Activated T-cell treated with anti-CD3 and anti-CD28 coated beads, Interleukin-2, amount 50 U/mL, for 72 hours (primary cell): ENCODE results near the gene PEAK1. TPM values are rescaled to one million over a fixed set of nuclear protein-coding genes. Genes with fewer than 3 reads are reported as not detected.

Experiments used
- ATAC-seq, 2 donors: fragments of 150-1000 bp; cut with Tn5 transposase; replicated peaks in 1 of 2; 2 replicates each; pipeline ENCODE4 v1.10.0; 2021; ENCODE audit warnings: moderate library complexity in 2 of 2, mild to moderate bottlenecking in 1 of 2
- DNase-seq, 2 donors: peaks; one replicate each; pipeline ENCODE4 v3.0.0; 2021 to 2022; ENCODE audit warnings: mixed read lengths in 1 of 2
- H3K27ac Mint-ChIP-seq: one replicate; pipeline ENCODE4 v1.8.0; 2022; ENCODE audit warnings: mild to moderate bottlenecking, moderate library complexity, mixed read lengths
- H3K27me3 Mint-ChIP-seq: one replicate; pipeline ENCODE4 v1.8.0; 2022; ENCODE audit warnings: low read depth, mixed read lengths
- H3K36me3 Mint-ChIP-seq, 2 donors: one replicate each; pipeline ENCODE4 v1.8.0; 2022; ENCODE audit warnings: mixed read lengths in 2 of 2, mild to moderate bottlenecking in 1 of 2; ENCODE audit not compliant: insufficient read depth in 2 of 2
- H3K4me1 Mint-ChIP-seq: one replicate; pipeline ENCODE4 v1.8.0; 2022; ENCODE audit warnings: low read depth, mixed read lengths
- H3K4me3 Mint-ChIP-seq, 2 donors: one replicate each; pipeline ENCODE4 v1.8.0; 2022; ENCODE audit warnings: mild to moderate bottlenecking in 2 of 2, mixed read lengths in 2 of 2, moderate library complexity in 2 of 2
- H3K9me3 Mint-ChIP-seq, 2 donors: one replicate each; pipeline ENCODE4 v1.8.0; 2022; ENCODE audit warnings: mixed read lengths in 2 of 2
- total RNA-seq, 2 donors: library from RNA; stranded (reverse); gene quantifications; one replicate each; pipeline ENCODE4 v1.2.3, GENCODE V29; 2022

The PEAK1 gene
- total RNA-seq, 2 donors from 2014 or later, result 33.6 to 45.7 TPM

DNA sequence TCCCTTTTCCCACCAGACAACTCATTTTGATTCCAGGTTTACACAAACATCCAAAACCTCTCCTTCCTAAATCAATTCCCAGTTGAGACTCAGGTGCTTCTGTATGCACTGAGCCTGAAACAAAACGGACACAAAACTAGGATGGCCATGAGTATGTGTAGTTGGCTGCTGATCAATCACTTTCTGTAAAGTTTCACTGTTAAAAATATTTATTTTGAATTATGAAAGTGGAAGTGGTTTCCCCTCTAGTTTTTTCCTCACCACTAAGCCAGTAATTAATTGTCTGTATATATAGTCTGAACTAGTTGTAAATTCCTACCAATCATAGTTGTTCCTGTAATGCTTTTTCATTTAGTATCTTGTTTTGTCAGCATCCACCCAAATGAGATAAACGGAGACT lies 297.3 kb downstream of the PEAK1 start:
- no peaks in the 10 kb centered on the region for H3K27me3 Mint-ChIP-seq
- H3K4me1 Mint-ChIP-seq, result no peaks in the 10 kb centered on the region
- no peak for ATAC-seq
- no peak overlapping the region for H3K4me3 Mint-ChIP-seq
- H3K27ac Mint-ChIP-seq, result no peak overlapping the region
- peaks cover 0 to 2% of the 10 kb centered on the region in 2 donors for H3K9me3 Mint-ChIP-seq
- H3K36me3 Mint-ChIP-seq, result no peaks in the 10 kb centered on the region
- no peak for DNase-seq

DNA sequence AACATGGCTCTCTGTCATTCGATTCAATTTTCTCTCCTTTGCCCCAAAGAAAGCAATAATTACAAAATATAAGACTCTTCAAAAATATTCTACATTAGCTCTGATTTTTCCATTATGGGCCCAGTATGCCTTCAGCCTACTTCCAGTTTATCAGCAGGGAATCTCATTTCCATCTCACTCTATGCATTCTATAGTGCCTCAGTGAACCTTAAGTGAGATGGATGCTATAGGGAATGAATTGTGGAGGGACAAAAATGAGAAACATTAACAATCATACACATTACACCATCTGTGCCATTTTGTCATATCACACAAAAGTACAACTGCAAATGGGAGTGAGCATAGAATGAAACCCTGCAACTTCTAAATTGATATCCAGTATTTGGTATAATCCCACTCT lies 298.3 kb downstream of the PEAK1 start:
- DNase-seq (no peak), ATAC-seq (no peak)
- no peaks in the 10 kb centered on the region for H3K36me3 Mint-ChIP-seq
- no peaks in the 10 kb centered on the region for H3K27me3 Mint-ChIP-seq
- no peak overlapping the region for H3K4me3 Mint-ChIP-seq
- no peaks in the 10 kb centered on the region for H3K4me1 Mint-ChIP-seq
- peaks cover 0 to 2% of the 10 kb centered on the region in 2 donors for H3K9me3 Mint-ChIP-seq
- H3K27ac Mint-ChIP-seq, result no peak overlapping the region

DNA sequence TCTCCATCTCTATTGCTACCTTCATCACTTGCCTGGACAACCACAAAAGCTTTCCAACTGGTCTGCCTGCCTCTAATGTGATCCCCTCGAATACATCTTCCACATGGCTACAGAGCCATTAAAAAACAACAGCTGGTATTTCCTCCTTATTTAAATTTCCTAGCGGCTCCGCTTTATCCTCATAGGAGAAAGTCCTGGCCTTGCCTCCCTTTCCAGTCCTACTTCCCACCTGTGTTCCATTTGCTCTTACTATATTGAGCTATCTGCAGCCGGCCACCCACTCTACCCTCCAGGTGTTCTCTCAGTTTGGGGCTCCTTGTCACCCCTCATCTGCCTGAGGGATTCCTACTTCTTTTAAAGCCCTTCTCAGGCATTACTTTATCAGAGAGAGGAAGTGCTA lies 299.3 kb downstream of the PEAK1 start:
- H3K27ac Mint-ChIP-seq, result no peak overlapping the region
- no peaks in the 10 kb centered on the region for H3K4me1 Mint-ChIP-seq
- H3K4me3 Mint-ChIP-seq, result no peak overlapping the region
- ATAC-seq (no peak), DNase-seq (no peak)
- no peaks in the 10 kb centered on the region for H3K36me3 Mint-ChIP-seq
- H3K9me3 Mint-ChIP-seq, result peaks cover 0 to 2% of the 10 kb centered on the region in 2 donors
- no peaks in the 10 kb centered on the region for H3K27me3 Mint-ChIP-seq

- H3K27ac Mint-ChIP-seq, result no peak overlapping the region
- H3K4me3 Mint-ChIP-seq, result no peak overlapping the region
Measured at GRCh38 chr15:77119446-77119845, 300.5 kb downstream of the PEAK1 start.

DNA sequence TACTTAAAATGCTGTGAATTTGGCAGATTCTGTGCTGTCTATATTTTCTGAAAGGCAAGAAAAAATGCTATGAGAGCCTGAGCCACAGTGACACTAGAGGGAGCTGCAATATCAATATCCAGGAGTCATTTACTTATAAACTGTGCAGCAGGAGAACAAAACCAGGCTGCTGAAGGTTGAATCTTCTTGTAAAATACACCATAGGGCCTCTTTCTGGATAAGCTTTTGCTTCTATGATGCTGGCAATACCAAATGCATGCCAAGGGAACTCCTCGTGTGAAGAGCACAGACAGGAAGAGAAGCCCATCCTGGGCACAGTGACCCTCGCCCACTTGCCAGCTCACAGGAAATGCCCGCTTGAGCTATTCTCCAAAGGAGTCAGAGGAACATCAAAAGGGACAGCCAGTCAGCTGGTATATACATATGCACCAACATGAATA lies 301.0 kb downstream of the PEAK1 start:
- H3K4me3 Mint-ChIP-seq, result no peak overlapping the region
- H3K9me3 Mint-ChIP-seq, result no peaks in the 10 kb centered on the region
- ATAC-seq (peak; percentile 54 to 55), DNase-seq (peak; percentile 9 to 24)
- H3K27ac Mint-ChIP-seq, result no peak overlapping the region
- H3K27me3 Mint-ChIP-seq, result no peaks in the 10 kb centered on the region
- H3K36me3 Mint-ChIP-seq, result no peaks in the 10 kb centered on the region
- H3K4me1 Mint-ChIP-seq, result no peaks in the 10 kb centered on the region

More at GRCh38 chr15:77119446-77119845, 300.5 kb downstream of the PEAK1 start:
- ATAC-seq (no peak), DNase-seq (no peak)
- Mint-ChIP-seq H3K4me1 (no peaks in the 10 kb centered on the region), H3K36me3 (no peaks in the 10 kb centered on the region), H3K9me3 (no peaks in the 10 kb centered on the region), H3K27me3 (no peaks in the 10 kb centered on the region)

- Mint-ChIP-seq H3K9me3 (no peaks in the 10 kb centered on the region), H3K27me3 (no peaks in the 10 kb centered on the region), H3K4me1 (no peaks in the 10 kb centered on the region), H3K4me3 (no peak overlapping the region), H3K27ac (no peak overlapping the region), H3K36me3 (peaks cover 0 to 2% of the 10 kb centered on the region in 2 donors)
- ATAC-seq (no peak), DNase-seq (no peak)
Measured at GRCh38 chr15:77115179-77115578, 304.7 kb downstream of the PEAK1 start.

- no peaks in the 10 kb centered on the region for H3K9me3 Mint-ChIP-seq
- no peak overlapping the region for H3K4me3 Mint-ChIP-seq
- H3K4me1 Mint-ChIP-seq, result no peaks in the 10 kb centered on the region
- H3K27me3 Mint-ChIP-seq, result no peaks in the 10 kb centered on the region
- no peak for DNase-seq
- no peak for ATAC-seq
- peaks cover 0 to 2% of the 10 kb centered on the region in 2 donors for H3K36me3 Mint-ChIP-seq
- H3K27ac Mint-ChIP-seq, result no peak overlapping the region
Measured at GRCh38 chr15:77112838-77113504, 306.9 kb downstream of the PEAK1 start.

GRCh38 chr15:77111789-77112188 lies 308.1 kb downstream of the PEAK1 start:
- Mint-ChIP-seq H3K36me3 (peaks cover 0 to 2% of the 10 kb centered on the region in 2 donors), H3K4me3 (no peak overlapping the region), H3K4me1 (no peaks in the 10 kb centered on the region), H3K9me3 (no peaks in the 10 kb centered on the region), H3K27ac (no peak overlapping the region), H3K27me3 (no peaks in the 10 kb centered on the region)
- DNase-seq (no peak), ATAC-seq (no peak)

DNA sequence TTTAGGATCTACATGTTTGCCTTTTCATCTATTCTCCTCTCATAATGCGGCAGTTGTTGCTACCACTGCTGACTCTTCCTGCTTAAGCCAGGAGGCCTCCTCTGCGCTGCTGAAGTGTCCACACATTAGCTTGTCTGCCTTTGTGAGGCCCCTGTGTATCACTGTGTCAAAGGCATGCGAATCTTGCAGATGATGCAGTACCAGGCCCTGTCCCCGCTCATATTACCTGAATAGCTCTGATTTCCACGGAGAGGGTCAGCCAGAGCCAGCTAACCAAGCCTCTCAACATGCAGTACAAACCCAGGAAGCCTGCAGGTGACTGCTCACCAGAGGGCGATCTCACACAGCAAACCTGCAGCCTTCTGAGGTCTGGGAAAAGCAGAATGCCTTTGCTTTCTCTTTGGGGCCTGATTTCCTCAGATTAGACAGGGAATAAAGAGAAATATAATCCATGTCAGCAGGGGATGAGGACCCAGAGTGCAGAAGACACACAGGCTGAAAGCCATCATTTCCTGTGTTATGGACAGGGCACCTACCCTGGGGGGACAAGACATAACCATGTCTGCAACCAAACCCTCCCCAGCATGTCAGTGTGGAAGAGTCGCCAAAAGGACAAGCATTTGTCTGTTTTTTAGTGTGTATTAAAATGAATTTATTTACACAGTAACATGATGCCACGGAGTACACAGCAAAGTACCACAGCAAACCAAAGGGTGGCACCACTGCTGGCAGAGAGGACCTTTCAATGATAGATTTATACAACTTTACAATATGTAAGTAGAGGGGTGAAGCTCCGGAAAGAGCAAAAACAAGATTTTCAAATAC lies 312.2 kb downstream of the PEAK1 start:
- Mint-ChIP-seq H3K27me3 (no peaks in the 10 kb centered on the region), H3K36me3 (no peaks in the 10 kb centered on the region), H3K9me3 (no peaks in the 10 kb centered on the region), H3K4me1 (no peaks in the 10 kb centered on the region), H3K27ac (no peak overlapping the region), H3K4me3 (no peak overlapping the region)
- ATAC-seq (peak in 1 of 2 donors; percentile 39), DNase-seq (peak; percentile 27 to 31)

DNA sequence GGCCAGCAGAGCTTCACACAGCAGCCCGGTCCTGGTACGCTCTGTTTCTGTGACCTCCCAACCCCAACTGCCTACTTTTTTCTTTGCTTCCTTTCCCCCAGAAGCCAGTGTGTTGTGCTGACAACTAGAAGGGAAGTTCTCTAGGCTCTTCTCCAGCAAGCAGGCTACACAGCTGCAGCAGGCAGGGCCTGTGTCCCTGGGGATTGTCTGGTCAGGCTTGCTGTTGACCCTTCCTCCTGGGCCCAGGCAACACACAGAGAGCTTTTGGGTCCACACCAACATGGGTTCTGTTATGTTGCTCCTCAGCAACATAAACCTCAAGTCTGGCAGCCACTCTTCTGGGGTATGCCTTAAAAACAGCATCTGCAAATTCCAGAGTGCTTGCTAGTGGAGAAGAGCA lies 312.8 kb downstream of the PEAK1 start:
- DNase-seq, result no peak
- no peak for ATAC-seq
- H3K27me3 Mint-ChIP-seq, result no peaks in the 10 kb centered on the region
- H3K9me3 Mint-ChIP-seq, result no peaks in the 10 kb centered on the region
- H3K4me3 Mint-ChIP-seq, result no peak overlapping the region
- H3K36me3 Mint-ChIP-seq, result no peaks in the 10 kb centered on the region
- no peak overlapping the region for H3K27ac Mint-ChIP-seq
- H3K4me1 Mint-ChIP-seq, result no peaks in the 10 kb centered on the region

GRCh38 chr15:77104155-77104554 lies 315.7 kb downstream of the PEAK1 start:
- DNase-seq (no peak), ATAC-seq (no peak)
- H3K36me3 Mint-ChIP-seq, result no peaks in the 10 kb centered on the region
- no peaks in the 10 kb centered on the region for H3K4me1 Mint-ChIP-seq
- no peak overlapping the region for H3K27ac Mint-ChIP-seq
- no peak overlapping the region for H3K4me3 Mint-ChIP-seq
- no peaks in the 10 kb centered on the region for H3K27me3 Mint-ChIP-seq
- no peaks in the 10 kb centered on the region for H3K9me3 Mint-ChIP-seq

DNA sequence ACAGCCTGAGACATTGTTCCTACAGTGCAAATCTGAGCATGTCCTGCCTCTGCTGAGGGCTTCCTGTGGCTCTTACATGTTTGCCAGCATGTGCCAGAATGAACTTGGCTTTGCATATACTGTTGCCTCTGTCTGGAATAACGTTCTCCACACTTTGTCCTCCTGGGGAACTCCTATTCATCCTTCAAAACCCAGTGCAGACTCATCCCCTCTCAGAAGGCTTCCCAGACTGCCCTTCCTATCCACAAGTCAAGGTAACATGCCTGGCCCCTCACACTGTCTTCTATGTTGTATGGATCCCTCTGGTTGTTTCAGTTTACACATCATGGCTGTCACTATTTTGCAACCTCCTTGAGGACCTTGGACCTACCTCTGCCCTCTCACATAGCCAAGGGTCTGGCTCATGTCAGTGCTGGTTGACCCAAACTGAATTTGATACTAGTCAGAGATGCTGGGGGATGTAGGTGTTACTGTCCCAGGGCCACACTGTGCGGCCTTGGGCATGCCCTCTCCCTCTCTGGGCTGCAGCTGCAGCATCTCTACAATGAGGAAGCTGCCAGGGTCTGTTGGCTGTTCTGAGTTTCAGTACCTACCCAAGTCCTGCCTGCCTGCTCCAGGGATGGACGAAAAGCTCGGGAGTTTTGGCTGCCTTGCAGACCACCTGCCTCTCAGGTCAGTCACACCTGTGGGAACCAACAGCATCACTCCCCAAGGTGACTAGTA lies 320.0 kb downstream of the PEAK1 start:
- Mint-ChIP-seq H3K4me1 (no peaks in the 10 kb centered on the region), H3K27me3 (no peaks in the 10 kb centered on the region), H3K4me3 (no peak overlapping the region), H3K27ac (no peak overlapping the region), H3K9me3 (no peaks in the 10 kb centered on the region), H3K36me3 (no peaks in the 10 kb centered on the region)
- DNase-seq (no peak), ATAC-seq (no peak)

- DNase-seq, result no peak
- Mint-ChIP-seq H3K27me3 (no peaks in the 10 kb centered on the region), H3K36me3 (no peaks in the 10 kb centered on the region), H3K4me1 (no peaks in the 10 kb centered on the region), H3K9me3 (no peaks in the 10 kb centered on the region), H3K27ac (no peak overlapping the region), H3K4me3 (no peak overlapping the region)
- ATAC-seq, result no peak
Measured at GRCh38 chr15:77098572-77098971, 321.3 kb downstream of the PEAK1 start.
